GM12875 (cell line): ENCODE results near the gene MAPKAPK2.

Source experiments
- H3K4me3 ChIP-seq: one replicate; pipeline ENCODE4 v1.5.1; 2011; ENCODE audit warnings: low read depth, low read length, control low read depth
- CTCF ChIP-seq: IDR thresholded peaks from 2 replicates; pipeline ENCODE4 v1.5.1; 2011; ENCODE audit warnings: low read depth, mild to moderate bottlenecking, control low read depth, inconsistent platforms, low read length, moderate library complexity, borderline replicate concordance; ENCODE audit not compliant: insufficient read depth

Gene MAPKAPK2

GRCh38 chr1:206696812-206697585 lies 12.3 kb downstream of the MAPKAPK2 start:
- H3K4me3 ChIP-seq: no peak overlapping the region
- TF ChIP-seq CTCF: no peak

GRCh38 chr1:206698011-206698410 lies 13.3 kb downstream of the MAPKAPK2 start:
- TF ChIP-seq CTCF: no peak
- H3K4me3 ChIP-seq: no peak overlapping the region

- no peak overlapping the region for H3K4me3 ChIP-seq
- no peak for TF ChIP-seq CTCF
Observed at GRCh38 chr1:206699000-206699586, 14.4 kb downstream of the MAPKAPK2 start.

GRCh38 chr1:206699626-206700025 lies 14.9 kb downstream of the MAPKAPK2 start:
- no peak overlapping the region for H3K4me3 ChIP-seq
- TF ChIP-seq CTCF: no peak

- no peak for TF ChIP-seq CTCF
- no peak overlapping the region for H3K4me3 ChIP-seq
Observed at GRCh38 chr1:206700445-206701036, 15.8 kb downstream of the MAPKAPK2 start.

- TF ChIP-seq CTCF: no peak
- no peak overlapping the region for H3K4me3 ChIP-seq
Observed at GRCh38 chr1:206702260-206702659, 17.6 kb downstream of the MAPKAPK2 start.
